H1 (cell line): Measurements from ENCODE around the gene ATP5MC3. TPM values are rescaled to one million over a fixed set of nuclear protein-coding genes. Genes with fewer than 3 reads are reported as not detected.

Experiments used
- CTCF ChIA-PET: fragments of 300-600 bp; sonication (Branson Sonifier 250); formaldehyde crosslinking; loops from one replicate; lab custom pipeline; 2021; ENCODE audit not compliant: partially characterized antibody; lab: Charles Lee
- POLR2A ChIA-PET: fragments of 300-600 bp; sonication (Branson Sonifier 250); formaldehyde crosslinking; loops from one replicate; lab custom pipeline; 2021; ENCODE audit warnings: inconsistent platforms; ENCODE audit not compliant: partially characterized antibody; lab: Charles Lee
- DNase-seq, 2 experiments: peaks; one replicate each; pipeline versions ENCODE4 v3.0.0 to v3.0.0-alpha.2; 2010 to 2022; ENCODE audit warnings: low spot score in 2 of 2, low read depth in 1 of 2, mixed read lengths in 1 of 2
- FAIRE-seq: peaks from 2 replicates; lab custom pipeline; 2011; peaks lifted over from hg19 to GRCh38; lab: Jason Lieb, UNC
- H2AFZ ChIP-seq: 2 replicates; pipeline ENCODE4 v1.8.1; 2012; ENCODE audit warnings: low read length, inconsistent platforms
- H2AK5ac ChIP-seq: 2 replicates; pipeline ENCODE4 v1.6.1; 2013; ENCODE audit warnings: low read depth, low read length
- H2BK120ac ChIP-seq: replicated peaks from 2 replicates; pipeline ENCODE3; 2013; ENCODE audit warnings: low read depth, low read length, inconsistent platforms
- H2BK12ac ChIP-seq: 2 replicates; pipeline ENCODE4 v1.6.1; 2013; ENCODE audit warnings: low read depth, low read length
- H2BK15ac ChIP-seq: 2 replicates; pipeline ENCODE4 v1.6.1; 2013; ENCODE audit warnings: low read length
- H2BK20ac ChIP-seq: 2 replicates; pipeline ENCODE4 v1.6.1; 2013; ENCODE audit warnings: low read length
- H2BK5ac ChIP-seq: 2 replicates; pipeline ENCODE4 v1.6.1; 2013; ENCODE audit warnings: low read depth, low read length
- H3K14ac ChIP-seq: 2 replicates; pipeline ENCODE4 v1.6.1; 2013; ENCODE audit warnings: inconsistent platforms; ENCODE audit not compliant: insufficient read length
- H3K18ac ChIP-seq: 2 replicates; pipeline ENCODE4 v1.6.1; 2013; ENCODE audit warnings: low read length; ENCODE audit errors: extremely low read depth
- H3K23ac ChIP-seq: 2 replicates; pipeline ENCODE4 v1.6.1; 2013; ENCODE audit warnings: inconsistent platforms; ENCODE audit not compliant: insufficient read length
- H3K23me2 ChIP-seq: 2 replicates; pipeline ENCODE4 v1.6.1; 2013; ENCODE audit warnings: low read depth, low read length
- H3K27ac ChIP-seq: 2 replicates; pipeline ENCODE4 v1.6.1; 2011; ENCODE audit warnings: low read depth, low read length, inconsistent platforms
- H3K27me3 ChIP-seq, 4 experiments: replicated peaks in 1 of 4; 1 replicate in 1 of 4; 2 replicates in 3 of 4; pipeline versions ENCODE4 v1.6.1 to v1.8.1; 2011 to 2013; ENCODE audit warnings: low read length in 3 of 4, mild to moderate bottlenecking in 3 of 4, inconsistent platforms in 2 of 4, mixed read lengths in 2 of 4, moderate library complexity in 1 of 4; ENCODE audit not compliant: control insufficient read depth in 3 of 4, insufficient read depth in 3 of 4; ENCODE audit errors: extremely low read depth in 1 of 4
- H3K36me3 ChIP-seq, 4 experiments: 2 replicates each; pipeline versions ENCODE4 v1.6.1 to v1.8.1; 2011 to 2013; ENCODE audit warnings: mild to moderate bottlenecking in 4 of 4, low read length in 3 of 4, moderate library complexity in 2 of 4, control low read depth in 1 of 4, inconsistent platforms in 1 of 4; ENCODE audit not compliant: insufficient read depth in 4 of 4, control insufficient read depth in 2 of 4
- H3K4ac ChIP-seq: replicated peaks from 2 replicates; pipeline ENCODE3; 2013; ENCODE audit warnings: low read length, low read depth, mixed read lengths, inconsistent platforms; ENCODE audit not compliant: insufficient read length
- H3K4me1 ChIP-seq, 4 experiments: replicated peaks in 1 of 4; 1 replicate in 1 of 4; 2 replicates in 3 of 4; pipeline versions ENCODE4 v1.6.1 to v1.8.1; 2011 to 2013; ENCODE audit warnings: low read length in 3 of 4, inconsistent platforms in 2 of 4, mixed read lengths in 1 of 4; ENCODE audit not compliant: insufficient read depth in 4 of 4, control insufficient read depth in 3 of 4
- H3K4me2 ChIP-seq, 2 experiments: 2 replicates each; pipeline versions ENCODE4 v1.6.1 to v1.8.1; 2011 to 2013; ENCODE audit warnings: low read depth in 2 of 2, low read length in 2 of 2, control low read depth in 1 of 2, inconsistent platforms in 1 of 2, mild to moderate bottlenecking in 1 of 2; ENCODE audit not compliant: insufficient read depth in 1 of 2
- H3K4me3 ChIP-seq, 4 experiments: fragments of 200-600, 300-600 bp in 1 of 4; sonication (generic), shearing (Covaris generic), sonication (Bioruptor Twin) in 1 of 4; 2 replicates each; pipeline versions ENCODE4 v1.5.1 to v1.8.1; 2011 to 2016; ENCODE audit warnings: low read length in 4 of 4, low read depth in 3 of 4, control low read depth in 2 of 4, inconsistent platforms in 2 of 4, mild to moderate bottlenecking in 2 of 4, mixed read lengths in 1 of 4, moderate library complexity in 1 of 4; ENCODE audit not compliant: insufficient read depth in 2 of 4; ENCODE audit errors: extremely low read depth in 1 of 4
- H3K56ac ChIP-seq: replicated peaks from 2 replicates; pipeline ENCODE3; 2013; ENCODE audit warnings: low read depth, mild to moderate bottlenecking, mixed read lengths, low read length, inconsistent platforms; ENCODE audit not compliant: insufficient read length
- H3K79me1 ChIP-seq: 2 replicates; pipeline ENCODE4 v1.6.1; 2013; ENCODE audit warnings: low read depth, low read length, control low read depth
- H3K79me2 ChIP-seq, 2 experiments: 2 replicates each; pipeline versions ENCODE4 v1.6.1 to v1.8.1; 2012 to 2013; ENCODE audit warnings: low read length in 2 of 2, mild to moderate bottlenecking in 2 of 2, inconsistent platforms in 1 of 2; ENCODE audit not compliant: insufficient read depth in 2 of 2, control insufficient read depth in 1 of 2
- H3K9ac ChIP-seq, 4 experiments: replicated peaks in 1 of 4; 1 replicate in 1 of 4; 2 replicates in 3 of 4; pipeline versions ENCODE4 v1.6.1 to v1.8.1; 2011 to 2013; ENCODE audit warnings: low read depth in 3 of 4, low read length in 3 of 4, control low read depth in 2 of 4, mild to moderate bottlenecking in 2 of 4, moderate library complexity in 2 of 4, inconsistent platforms in 1 of 4; ENCODE audit errors: extremely low read depth in 1 of 4
- H3K9me3 ChIP-seq, 2 experiments: 2 replicates each; pipeline versions ENCODE4 v1.6.1 to v1.8.1; 2012 to 2013; ENCODE audit warnings: mild to moderate bottlenecking in 2 of 2, moderate library complexity in 2 of 2, control low read depth in 1 of 2, inconsistent platforms in 1 of 2, low read depth in 1 of 2, low read length in 1 of 2, mixed read lengths in 1 of 2; ENCODE audit not compliant: insufficient read depth in 2 of 2
- H4K20me1 ChIP-seq, 2 experiments: replicated peaks in 1 of 2; 2 replicates each; pipeline versions ENCODE3 to v1.8.1; 2011 to 2013; ENCODE audit warnings: inconsistent platforms in 2 of 2, low read length in 2 of 2, mild to moderate bottlenecking in 1 of 2; ENCODE audit not compliant: insufficient read depth in 2 of 2, control insufficient read depth in 1 of 2
- H4K5ac ChIP-seq: 2 replicates; pipeline ENCODE4 v1.6.1; 2013; ENCODE audit warnings: low read length, low read depth, mixed read lengths, inconsistent platforms; ENCODE audit not compliant: insufficient read length
- H4K8ac ChIP-seq: 2 replicates; pipeline ENCODE4 v1.8.0; 2013; ENCODE audit warnings: mild to moderate bottlenecking, moderate library complexity, low read length, inconsistent platforms; ENCODE audit not compliant: insufficient read depth; ENCODE audit errors: extremely low read depth
- H4K91ac ChIP-seq: replicated peaks from 2 replicates; pipeline ENCODE3; 2013; ENCODE audit warnings: low read length, mixed read lengths, inconsistent platforms; ENCODE audit not compliant: insufficient read length
- ASH2L ChIP-seq: fragments of 200-600, 300-600 bp; sonication (generic); IDR thresholded peaks from one replicate; pipeline ENCODE4 v1.7.1; 2017; ENCODE audit warnings: low read length
- MAFK ChIP-seq: IDR thresholded peaks from 2 replicates; pipeline ENCODE4 v1.6.1; 2012; ENCODE audit warnings: low read depth, mild to moderate bottlenecking, improper control_type of control experiment, low read length
- WGBS, 2 experiments: shearing (Covaris generic) in 1 of 2; methylation state at CpG; one replicate each; pipeline versions ENCODE4 v1.1.6 to v1.1.7; 2013 to 2015; ENCODE audit warnings: low lambda C conversion rate in 2 of 2, mixed read lengths in 2 of 2, inconsistent platforms in 1 of 2, low coverage in 1 of 2, missing lambda C conversion rate in 1 of 2; ENCODE audit not compliant: insufficient replicate concordance in 2 of 2, insufficient coverage in 1 of 2, insufficient read length in 1 of 2; ENCODE audit errors: extremely low coverage in 1 of 2, missing lambda C conversion rate in 1 of 2; 5-methylcytosine and 5-hydroxymethylcytosine counted together
- polyA plus RNA-seq, 7 experiments: library from polyadenylated mRNA; depleted of rRNA in 3 of 7; stranded (reverse) in 5 of 7; unstranded in 2 of 7; fragments of >200 nt in 5 of 7; fragments of 200-250 nt in 2 of 7; gene quantifications; 1 replicate in 5 of 7; 2 replicates in 1 of 7; 4 replicates in 1 of 7; pipeline versions ENCODE4 v1.2.1 to v1.2.3, GENCODE V29; 2011 to 2013; ENCODE audit warnings: missing spikeins in 2 of 7, mixed read lengths in 2 of 7
- total RNA-seq: library from RNA; stranded (reverse); fragmentation: NEBNext Ultra II Directional; extraction: Animal tissue kit (Norgen Biotek cat#: 25700); gene quantifications from 2 replicates; pipeline ENCODE4 v1.2.1, GENCODE V29; 2021

ATP5MC3 gene
- total and polyA plus RNA-seq, 2 of the 8 experiments (the other 6 are each of a cell fraction or from before 2014, with no cell fraction given): 320 to 856 TPM

GRCh38 chr2:175140332-175140731 lies 41.2 kb downstream of the ATP5MC3 start:
- TF ChIP-seq MAFK (no peak), ASH2L (no peak)
- FAIRE-seq: no peak
- 89% methylated on average over 2 of the region's 2 CpGs; no CpG with 5 or more reads in 1 of the 2 experiments for WGBS, 2 experiments

More at GRCh38 chr2:175140332-175140731, 41.2 kb downstream of the ATP5MC3 start:
- no peak overlapping the region for H3K4me3 ChIP-seq
- no peak overlapping the region for H2BK20ac ChIP-seq
- no peak overlapping the region for H3K18ac ChIP-seq
- CTCF ChIA-PET: interaction anchor here (0.6 kb wide), 1 partner anchor 422 kb away, joined by 4 read pairs; no protein-coding TSS in a partner anchor
- H2BK5ac ChIP-seq: no peak overlapping the region
- no peak overlapping the region for H3K4me2 ChIP-seq
- no peak overlapping the region for H4K8ac ChIP-seq
- H2BK120ac ChIP-seq: no peak overlapping the region
- H3K4me1 ChIP-seq: no peaks in the 10 kb centered on the region; a peak in 1 of 7 replicates
- H2AK5ac ChIP-seq: no peak overlapping the region
- H3K9ac ChIP-seq: no peak overlapping the region
- H3K4ac ChIP-seq: no peak overlapping the region
- H4K91ac ChIP-seq: no peak overlapping the region
- H3K27ac ChIP-seq: no peak overlapping the region
- no peak overlapping the region for H3K56ac ChIP-seq
- peaks cover 4 to 5% of the 10 kb centered on the region in 2 experiments for H4K20me1 ChIP-seq
- no peak overlapping the region for H2BK12ac ChIP-seq
- no peaks in the 10 kb centered on the region for H3K27me3 ChIP-seq
- peaks cover 0 to 76% of the 10 kb centered on the region in 2 experiments; a peak in 2 of 4 replicates for H3K79me2 ChIP-seq
- no peak overlapping the region for H2AFZ ChIP-seq
- H3K23me2 ChIP-seq: no peaks in the 10 kb centered on the region; the same call in 1 of the 2 replicates
- DNase-seq: no peak
- no peaks in the 10 kb centered on the region for H3K9me3 ChIP-seq
- POLR2A ChIA-PET: interaction anchor here (0.9 to 2.1 kb wide), 2 partner anchors 9 to 27 kb away, joined by 3 to 5 read pairs; no protein-coding TSS in a partner anchor
- H2BK15ac ChIP-seq: no peak overlapping the region
- peaks cover 0 to 6% (median 0%) of the 10 kb centered on the region in 4 experiments; a peak in 1 of 8 replicates for H3K36me3 ChIP-seq
- H3K23ac ChIP-seq: no peak overlapping the region
- no peaks in the 10 kb centered on the region for H3K79me1 ChIP-seq
- no peak overlapping the region for H4K5ac ChIP-seq
- no peak overlapping the region for H3K14ac ChIP-seq
